DOHH2 (cell line): ENCODE results near the gene PACRG.

Experiments
- H3F3A ChIP-seq: fragments of 200-600 bp; sonication (generic), shearing (Covaris generic); 2 replicates; pipeline ENCODE4 v1.6.0; 2016; ENCODE audit warnings: antibody characterized with exemption, mild to moderate bottlenecking; ENCODE audit not compliant: control insufficient read depth, insufficient read depth
- H3K27ac ChIP-seq: fragments of 200-600 bp; sonication (generic); 2 replicates; pipeline ENCODE4 v1.5.1; 2014; ENCODE audit warnings: low read depth, mild to moderate bottlenecking, low read length, moderate library complexity
- H3K27me3 ChIP-seq: fragments of 200-600 bp; sonication (generic); 2 replicates; pipeline ENCODE4 v1.6.1; 2014; ENCODE audit warnings: mild to moderate bottlenecking, low read length, mixed read lengths; ENCODE audit not compliant: control insufficient read depth
- H3K36me3 ChIP-seq: fragments of 200-600 bp; sonication (generic); 2 replicates; pipeline ENCODE4 v1.6.1; 2014; ENCODE audit warnings: mild to moderate bottlenecking, low read length, moderate library complexity, mixed read lengths; ENCODE audit not compliant: control insufficient read depth
- H3K4me1 ChIP-seq: fragments of 200-600 bp; sonication (generic); 2 replicates; pipeline ENCODE4 v1.6.1; 2014; ENCODE audit warnings: mild to moderate bottlenecking, low read length, mixed read lengths; ENCODE audit not compliant: control insufficient read depth
- H3K4me2 ChIP-seq: fragments of 200-600 bp; sonication (generic); 2 replicates; pipeline ENCODE4 v1.6.0; 2014; ENCODE audit warnings: mild to moderate bottlenecking, low read length, moderate library complexity
- H3K4me3 ChIP-seq: fragments of 200-600 bp; sonication (generic); 2 replicates; pipeline ENCODE4 v1.5.1; 2014; ENCODE audit warnings: mild to moderate bottlenecking, low read length, mixed read lengths
- H3K79me2 ChIP-seq: fragments of 200-600 bp; sonication (generic); 2 replicates; pipeline ENCODE4 v1.6.1; 2014; ENCODE audit warnings: mild to moderate bottlenecking, low read length, mixed read lengths; ENCODE audit not compliant: control insufficient read depth
- H3K9me2 ChIP-seq: fragments of 200-600 bp; sonication (generic); replicated peaks from 2 replicates; pipeline ENCODE4 v1.6.1; 2014; ENCODE audit warnings: mild to moderate bottlenecking, low read length, mixed read lengths; ENCODE audit not compliant: control insufficient read depth
- H3K9me3 ChIP-seq: fragments of 200-600 bp; sonication (generic); 2 replicates; pipeline ENCODE4 v1.6.1; 2014; ENCODE audit warnings: antibody characterized with exemption, low read length, mixed read lengths; ENCODE audit not compliant: control insufficient read depth, insufficient read depth
- H4K20me1 ChIP-seq: fragments of 200-600 bp; sonication (generic); 2 replicates; pipeline ENCODE4 v1.6.0; 2014; ENCODE audit warnings: low read depth, mild to moderate bottlenecking, antibody characterized with exemption, low read length, moderate library complexity; ENCODE audit not compliant: control insufficient read depth, insufficient read depth
- EZH2phosphoT487 ChIP-seq: fragments of 200-600 bp; sonication (generic); IDR thresholded peaks from 2 replicates; pipeline ENCODE4 v1.6.1; 2017; ENCODE audit warnings: borderline replicate concordance, mild to moderate bottlenecking, antibody characterized with exemption, low read length, moderate library complexity, mixed read lengths
- TF ChIP-seq, protein P1 (sequence below): fragments of 200-600 bp; sonication (generic); IDR thresholded peaks from one replicate; pipeline ENCODE4 v1.5.1; 2014; ENCODE audit warnings: antibody characterized with exemption, mild to moderate bottlenecking, low read depth, low read length; ENCODE audit not compliant: poor library complexity, severe bottlenecking

PACRG gene

GRCh38 chr6:162898011-162898410 is 170.2 kb downstream of the PACRG start:
- Histone ChIP-seq H3K4me1 (no peaks in the 10 kb centered on the region), H3K4me2 (no peak overlapping the region), H3F3A (no peaks in the 10 kb centered on the region), H3K79me2 (no peaks in the 10 kb centered on the region), H3K4me3 (no peak overlapping the region), H3K9me2 (no peaks in the 10 kb centered on the region), H3K27me3 (no peaks in the 10 kb centered on the region), H3K27ac (no peak overlapping the region), H3K9me3 (no peaks in the 10 kb centered on the region), H3K36me3 (no peaks in the 10 kb centered on the region), H4K20me1 (no peaks in the 10 kb centered on the region)
- TF ChIP-seq, protein P1, sequence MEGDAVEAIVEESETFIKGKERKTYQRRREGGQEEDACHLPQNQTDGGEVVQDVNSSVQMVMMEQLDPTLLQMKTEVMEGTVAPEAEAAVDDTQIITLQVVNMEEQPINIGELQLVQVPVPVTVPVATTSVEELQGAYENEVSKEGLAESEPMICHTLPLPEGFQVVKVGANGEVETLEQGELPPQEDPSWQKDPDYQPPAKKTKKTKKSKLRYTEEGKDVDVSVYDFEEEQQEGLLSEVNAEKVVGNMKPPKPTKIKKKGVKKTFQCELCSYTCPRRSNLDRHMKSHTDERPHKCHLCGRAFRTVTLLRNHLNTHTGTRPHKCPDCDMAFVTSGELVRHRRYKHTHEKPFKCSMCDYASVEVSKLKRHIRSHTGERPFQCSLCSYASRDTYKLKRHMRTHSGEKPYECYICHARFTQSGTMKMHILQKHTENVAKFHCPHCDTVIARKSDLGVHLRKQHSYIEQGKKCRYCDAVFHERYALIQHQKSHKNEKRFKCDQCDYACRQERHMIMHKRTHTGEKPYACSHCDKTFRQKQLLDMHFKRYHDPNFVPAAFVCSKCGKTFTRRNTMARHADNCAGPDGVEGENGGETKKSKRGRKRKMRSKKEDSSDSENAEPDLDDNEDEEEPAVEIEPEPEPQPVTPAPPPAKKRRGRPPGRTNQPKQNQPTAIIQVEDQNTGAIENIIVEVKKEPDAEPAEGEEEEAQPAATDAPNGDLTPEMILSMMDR, result no peak
- no peak for TF ChIP-seq EZH2phosphoT487

- Histone ChIP-seq H3F3A (no peaks in the 10 kb centered on the region), H3K9me2 (no peaks in the 10 kb centered on the region), H3K27ac (no peak overlapping the region), H3K79me2 (no peaks in the 10 kb centered on the region), H3K9me3 (no peaks in the 10 kb centered on the region), H3K36me3 (no peaks in the 10 kb centered on the region), H3K4me3 (no peak overlapping the region), H3K4me2 (no peak overlapping the region), H3K27me3 (no peaks in the 10 kb centered on the region), H3K4me1 (no peaks in the 10 kb centered on the region), H4K20me1 (no peaks in the 10 kb centered on the region)
- TF ChIP-seq, protein P1, result no peak
- TF ChIP-seq EZH2phosphoT487, result no peak
Measured at GRCh38 chr6:162899148-162899547, 171.4 kb downstream of the PACRG start.

GRCh38 chr6:162900503-162900902 is 172.7 kb downstream of the PACRG start:
- H3K27me3 ChIP-seq, result no peaks in the 10 kb centered on the region
- no peaks in the 10 kb centered on the region for H3K9me3 ChIP-seq
- no peaks in the 10 kb centered on the region for H4K20me1 ChIP-seq
- no peak for TF ChIP-seq EZH2phosphoT487
- TF ChIP-seq, protein P1, result no peak
- H3K4me2 ChIP-seq, result no peak overlapping the region
- H3K4me3 ChIP-seq, result no peak overlapping the region
- H3K27ac ChIP-seq, result no peak overlapping the region
- no peaks in the 10 kb centered on the region for H3F3A ChIP-seq
- H3K79me2 ChIP-seq, result no peaks in the 10 kb centered on the region
- H3K4me1 ChIP-seq, result no peaks in the 10 kb centered on the region
- no peaks in the 10 kb centered on the region for H3K36me3 ChIP-seq
- H3K9me2 ChIP-seq, result no peaks in the 10 kb centered on the region

- no peaks in the 10 kb centered on the region for H4K20me1 ChIP-seq
- no peak for TF ChIP-seq EZH2phosphoT487
- TF ChIP-seq, protein P1, result no peak
- H3K27ac ChIP-seq, result no peak overlapping the region
- H3K4me2 ChIP-seq, result no peak overlapping the region
- no peak overlapping the region for H3K4me3 ChIP-seq
- no peaks in the 10 kb centered on the region for H3K9me2 ChIP-seq
- no peaks in the 10 kb centered on the region for H3F3A ChIP-seq
- no peaks in the 10 kb centered on the region for H3K4me1 ChIP-seq
- H3K27me3 ChIP-seq, result no peaks in the 10 kb centered on the region
- no peaks in the 10 kb centered on the region for H3K36me3 ChIP-seq
- H3K9me3 ChIP-seq, result no peaks in the 10 kb centered on the region
- H3K79me2 ChIP-seq, result no peaks in the 10 kb centered on the region
Measured at GRCh38 chr6:162904069-162904663, 176.4 kb downstream of the PACRG start.
